NB4 (cell line): ENCODE measurements around the gene COL23A1.

Experiments used
- TF ChIP-seq, protein P1 (sequence below): IDR thresholded peaks from one replicate; pipeline ENCODE4 v1.5.1; 2012; ENCODE audit warnings: low read depth, low read length
- TF ChIP-seq, protein P2 (sequence below): IDR thresholded peaks from 2 replicates; pipeline ENCODE4 v1.6.1; 2011; ENCODE audit warnings: low read depth, low read length

DNA sequence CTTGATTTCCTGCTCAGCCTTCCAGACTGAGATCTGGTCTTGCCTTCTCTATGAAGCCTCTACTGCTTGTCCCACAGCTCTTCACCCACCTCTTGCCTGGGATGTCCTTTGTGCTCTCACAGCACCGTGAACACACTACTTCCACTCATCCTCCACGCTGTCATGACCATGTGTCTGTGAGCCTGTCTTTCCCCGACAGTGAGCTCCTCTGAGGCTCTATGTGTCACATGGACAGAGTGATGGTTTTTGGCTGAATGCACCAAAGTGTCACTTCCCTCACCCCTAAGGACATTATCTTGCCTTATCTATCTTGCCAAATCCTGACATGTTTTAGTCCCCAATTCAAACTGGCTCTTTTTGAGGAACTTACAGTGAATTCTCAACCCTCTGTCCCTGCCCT is 368.9 kb downstream of the COL23A1 start:
- TF ChIP-seq, protein P1, sequence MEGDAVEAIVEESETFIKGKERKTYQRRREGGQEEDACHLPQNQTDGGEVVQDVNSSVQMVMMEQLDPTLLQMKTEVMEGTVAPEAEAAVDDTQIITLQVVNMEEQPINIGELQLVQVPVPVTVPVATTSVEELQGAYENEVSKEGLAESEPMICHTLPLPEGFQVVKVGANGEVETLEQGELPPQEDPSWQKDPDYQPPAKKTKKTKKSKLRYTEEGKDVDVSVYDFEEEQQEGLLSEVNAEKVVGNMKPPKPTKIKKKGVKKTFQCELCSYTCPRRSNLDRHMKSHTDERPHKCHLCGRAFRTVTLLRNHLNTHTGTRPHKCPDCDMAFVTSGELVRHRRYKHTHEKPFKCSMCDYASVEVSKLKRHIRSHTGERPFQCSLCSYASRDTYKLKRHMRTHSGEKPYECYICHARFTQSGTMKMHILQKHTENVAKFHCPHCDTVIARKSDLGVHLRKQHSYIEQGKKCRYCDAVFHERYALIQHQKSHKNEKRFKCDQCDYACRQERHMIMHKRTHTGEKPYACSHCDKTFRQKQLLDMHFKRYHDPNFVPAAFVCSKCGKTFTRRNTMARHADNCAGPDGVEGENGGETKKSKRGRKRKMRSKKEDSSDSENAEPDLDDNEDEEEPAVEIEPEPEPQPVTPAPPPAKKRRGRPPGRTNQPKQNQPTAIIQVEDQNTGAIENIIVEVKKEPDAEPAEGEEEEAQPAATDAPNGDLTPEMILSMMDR = no peak
- TF ChIP-seq, protein P2, sequence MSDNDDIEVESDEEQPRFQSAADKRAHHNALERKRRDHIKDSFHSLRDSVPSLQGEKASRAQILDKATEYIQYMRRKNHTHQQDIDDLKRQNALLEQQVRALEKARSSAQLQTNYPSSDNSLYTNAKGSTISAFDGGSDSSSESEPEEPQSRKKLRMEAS = no peak
